NCI-H128 (cell line): ENCODE data around the gene CCDC34.

Experiments
- DNase-seq: peaks from one replicate; lab custom pipeline; 2025; ENCODE audit not compliant: unreplicated experiment; lab: John Stamatoyannopoulos, UW

Gene CCDC34

DNA sequence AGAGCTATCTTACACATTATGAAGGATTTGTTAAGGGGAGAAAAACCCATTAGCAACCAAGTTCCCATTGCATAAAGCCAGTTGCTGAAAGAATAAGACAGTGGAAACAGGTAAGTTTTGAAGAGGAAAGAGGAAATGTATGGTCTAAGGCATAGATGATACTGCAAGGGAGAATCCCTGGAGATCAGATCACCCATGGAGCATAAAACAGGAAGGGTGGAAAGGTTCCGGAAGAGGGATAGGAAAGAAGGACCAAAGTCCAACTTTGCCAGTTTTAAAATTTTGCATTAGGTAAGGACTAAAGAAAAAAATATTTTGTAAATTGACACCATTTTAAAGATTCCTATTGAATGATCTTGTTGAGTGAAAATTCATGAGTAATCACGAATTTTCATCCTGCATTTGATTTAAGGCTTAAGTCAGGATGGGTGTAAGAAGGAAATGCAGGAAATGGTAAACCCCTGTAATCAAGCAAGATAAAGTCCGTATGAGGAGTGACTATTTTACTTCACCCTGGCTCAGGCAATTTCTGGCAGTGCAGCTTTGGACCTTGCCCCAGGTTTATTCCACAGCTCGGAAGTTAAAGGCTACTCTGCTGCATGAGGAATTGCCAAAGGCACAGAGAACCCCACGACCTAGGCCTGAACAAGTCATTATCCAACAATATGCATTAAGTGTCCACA is 70.9 kb downstream of the CCDC34 start:
- no peak for DNase-seq

DNA sequence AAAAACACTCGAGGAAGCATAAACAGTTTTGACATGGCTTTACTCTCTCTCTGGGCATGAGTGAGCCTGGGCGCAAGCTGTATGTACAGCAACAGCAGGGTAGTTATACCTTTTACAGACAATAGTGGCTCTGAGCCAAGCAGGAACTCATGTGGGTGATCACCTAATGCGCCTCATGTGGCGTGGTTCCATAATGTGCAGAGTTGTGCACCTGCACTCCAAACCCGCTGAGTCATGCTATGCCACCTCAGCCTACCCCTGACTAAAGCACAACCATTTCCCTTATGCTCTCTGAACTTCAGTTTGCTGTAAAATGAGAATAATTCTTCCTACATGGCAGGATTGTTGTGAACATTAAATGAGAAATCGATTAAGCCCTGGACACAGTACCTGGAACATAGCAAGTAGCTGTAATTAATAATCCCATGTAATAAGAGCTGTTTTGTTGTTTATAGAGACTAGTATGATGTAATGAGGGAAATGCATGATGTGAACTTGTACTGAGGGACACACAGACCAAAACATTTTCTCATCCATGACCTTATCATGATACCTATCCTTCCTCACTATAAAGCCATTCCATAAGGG is 71.6 kb downstream of the CCDC34 start:
- DNase-seq = no peak

DNA sequence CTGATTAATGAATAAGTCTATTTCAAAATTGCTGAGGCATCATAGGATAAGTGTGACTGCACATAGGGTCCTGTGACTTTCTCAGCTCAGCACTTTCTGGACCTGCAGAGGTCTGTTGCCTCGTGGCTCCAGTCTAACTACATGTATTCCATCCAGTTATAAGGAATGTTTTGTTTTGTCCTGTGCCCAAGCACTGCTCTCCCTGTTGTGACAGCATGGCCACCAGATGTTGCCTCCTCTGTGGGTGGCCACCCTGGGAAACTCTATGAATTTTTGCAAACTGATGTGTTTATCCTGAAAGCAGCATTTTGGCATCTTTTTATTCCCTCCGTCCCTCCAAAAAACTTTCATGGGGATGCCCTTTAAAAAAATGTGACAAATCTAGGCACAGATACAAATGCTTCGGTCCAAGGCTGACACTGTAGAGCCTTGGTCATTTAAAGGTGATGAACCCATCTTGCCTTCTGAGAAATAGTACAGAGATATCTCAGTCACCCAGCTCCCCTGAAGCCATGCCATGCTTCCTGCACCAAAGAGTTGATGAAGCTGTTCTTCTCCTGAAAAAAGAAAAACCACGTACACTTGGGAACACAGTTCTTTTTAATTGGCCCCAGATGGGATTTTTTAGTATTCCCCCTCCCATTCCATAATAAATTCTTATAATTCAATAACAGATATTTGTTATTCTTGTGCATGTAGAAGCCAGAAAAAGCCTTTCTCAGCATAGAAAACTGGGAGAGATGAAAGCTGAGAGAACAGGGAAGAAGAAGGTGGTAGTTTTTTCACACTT is 72.6 kb downstream of the CCDC34 start:
- DNase-seq = no peak
